ENCODE measurements around the gene AMPH.
"Not testable (repeated sequence)": the region's sequence is repeated elsewhere in the genome, so short reads cannot be mapped to it uniquely, and the experiment has no call there.

The AMPH gene

GRCh38 chr7:38585572-38586354 lies 45.4 kb downstream of the AMPH start:
- no peak overlapping the region for H3K4me3 ChIP-seq (ENCODE audit: low read depth, low read length)
- no peak for TF ChIP-seq CTCF (IDR thresholded peaks at IDR 0.05; ENCODE audit: control insufficient read depth, extremely low read depth, insufficient read depth)
- no peak for DNase-seq (ENCODE audit: low read depth)

- TF ChIP-seq CTCF (IDR thresholded peaks at IDR 0.05; ENCODE audit: control insufficient read depth, extremely low read depth, insufficient read depth) = no peak
- H3K4me3 ChIP-seq (ENCODE audit: low read depth, low read length) = no peak overlapping the region
- no peak for DNase-seq (ENCODE audit: low read depth)
Measured at GRCh38 chr7:38584443-38585210, 46.5 kb downstream of the AMPH start.

- no peak for DNase-seq (ENCODE audit: low read depth)
- TF ChIP-seq CTCF (IDR thresholded peaks at IDR 0.05; ENCODE audit: control insufficient read depth, extremely low read depth, insufficient read depth) = no peak
- no peak overlapping the region for H3K4me3 ChIP-seq (ENCODE audit: low read depth, low read length)
Measured at GRCh38 chr7:38580485-38580884, 50.7 kb downstream of the AMPH start.

GRCh38 chr7:38574086-38574485 lies 57.1 kb downstream of the AMPH start:
- no peak for DNase-seq (ENCODE audit: low read depth)
- no peak for TF ChIP-seq CTCF (IDR thresholded peaks at IDR 0.05; ENCODE audit: control insufficient read depth, extremely low read depth, insufficient read depth)
- no peak overlapping the region for H3K4me3 ChIP-seq (ENCODE audit: low read depth, low read length)

GRCh38 chr7:38571620-38572019 lies 59.6 kb downstream of the AMPH start:
- H3K4me3 ChIP-seq (ENCODE audit: low read depth, low read length); DNase-seq (ENCODE audit: low read depth): not testable (repeated sequence)

- DNase-seq (ENCODE audit: low read depth) = no peak
- no peak for TF ChIP-seq CTCF (IDR thresholded peaks at IDR 0.05; ENCODE audit: control insufficient read depth, extremely low read depth, insufficient read depth)
Measured at GRCh38 chr7:38568497-38568896, 62.7 kb downstream of the AMPH start.

GRCh38 chr7:38565289-38565688 lies 65.9 kb downstream of the AMPH start:
- DNase-seq (ENCODE audit: low read depth) = no peak
- no peak for TF ChIP-seq CTCF (IDR thresholded peaks at IDR 0.05; ENCODE audit: control insufficient read depth, extremely low read depth, insufficient read depth)
- no peak overlapping the region for H3K4me3 ChIP-seq (ENCODE audit: low read depth, low read length)

More at GRCh38 chr7:38568497-38568896, 62.7 kb downstream of the AMPH start:
- no peak overlapping the region for H3K4me3 ChIP-seq (ENCODE audit: low read depth, low read length)

Data from LNCaP clone FGC (cell line).